Neural cell (in vitro differentiated cells): ENCODE data around the gene RPRD1A. TPM values are rescaled to one million over a fixed set of nuclear protein-coding genes. Genes with fewer than 3 reads are reported as not detected.

ENCODE experiments used
- H2AFZ ChIP-seq: fragments of 200-600, 300-800 bp; sonication (generic), shearing (Covaris generic); 2 replicates; pipeline ENCODE4 v1.6.0; 2014; ENCODE audit warnings: low read depth, mild to moderate bottlenecking, antibody characterized with exemption, low read length, moderate library complexity
- H3F3A ChIP-seq: fragments of 200-600 bp; shearing (Covaris generic); 2 replicates; pipeline ENCODE4 v1.6.1; 2016; ENCODE audit warnings: mild to moderate bottlenecking, moderate library complexity, mixed read lengths, antibody characterized with exemption, low read length; ENCODE audit not compliant: insufficient read depth, poor library complexity, severe bottlenecking
- H3K27ac ChIP-seq: fragments of 200-600, 300-800 bp; sonication (generic), shearing (Covaris generic); 2 replicates; pipeline ENCODE4 v1.5.1; 2014; ENCODE audit warnings: mild to moderate bottlenecking, low read length, moderate library complexity
- H3K27me3 ChIP-seq: fragments of 300-800, 200-600 bp; sonication (generic), shearing (Covaris generic); 2 replicates; pipeline ENCODE4 v1.6.0; 2014; ENCODE audit warnings: mild to moderate bottlenecking, low read depth, low read length, moderate library complexity; ENCODE audit not compliant: insufficient read depth
- H3K36me3 ChIP-seq: fragments of 300-800, 200-600 bp; sonication (generic), shearing (Covaris generic); 2 replicates; pipeline ENCODE4 v1.5.1; 2014; ENCODE audit warnings: mild to moderate bottlenecking, antibody characterized with exemption, low read length, moderate library complexity; ENCODE audit not compliant: insufficient read depth
- H3K4me2 ChIP-seq: fragments of 300-800, 200-600 bp; sonication (generic), shearing (Covaris generic); 2 replicates; pipeline ENCODE4 v1.6.0; 2014; ENCODE audit warnings: mild to moderate bottlenecking, low read length
- H3K4me3 ChIP-seq: fragments of 300-800, 200-600 bp; sonication (generic), shearing (Covaris generic); 2 replicates; pipeline ENCODE4 v1.5.1; 2014; ENCODE audit warnings: mild to moderate bottlenecking, low read length, moderate library complexity
- H3K79me2 ChIP-seq: fragments of 200-600 bp; shearing (Covaris generic); replicated peaks from 2 replicates; pipeline ENCODE4 v1.6.0; 2014; ENCODE audit warnings: mild to moderate bottlenecking, low read length, moderate library complexity; ENCODE audit not compliant: insufficient read depth
- H3K9ac ChIP-seq: fragments of 300-800, 200-600 bp; sonication (generic), shearing (Covaris generic); 2 replicates; pipeline ENCODE4 v1.6.1; 2016; ENCODE audit warnings: mild to moderate bottlenecking, low read length, mixed read lengths
- H3K9me2 ChIP-seq: fragments of 200-600 bp; shearing (Covaris generic); 2 replicates; pipeline ENCODE4 v1.6.1; 2016; ENCODE audit warnings: mild to moderate bottlenecking, low read length, mixed read lengths; ENCODE audit not compliant: insufficient read depth
- H3K9me3 ChIP-seq: fragments of 200-600, 300-800 bp; sonication (generic), shearing (Covaris generic); 2 replicates; pipeline ENCODE4 v1.6.1; 2016; ENCODE audit warnings: mild to moderate bottlenecking, mixed run types, low read length, moderate library complexity, mixed read lengths
- H4K20me1 ChIP-seq: fragments of 200-600 bp; shearing (Covaris generic); 2 replicates; pipeline ENCODE4 v1.6.1; 2016; ENCODE audit warnings: mild to moderate bottlenecking, mixed run types; ENCODE audit not compliant: insufficient read depth
- CTCF ChIP-seq: fragments of 450-650 bp; IDR thresholded peaks from 2 replicates; pipeline ENCODE4 v1.5.1; 2014; ENCODE audit warnings: antibody characterized with exemption, mild to moderate bottlenecking, moderate library complexity; ENCODE audit not compliant: poor library complexity, severe bottlenecking
- EP300 ChIP-seq: fragments of 450-650 bp; conservative IDR thresholded peaks from 2 replicates; pipeline ENCODE4 v1.6.1; 2014; ENCODE audit warnings: antibody characterized with exemption, mild to moderate bottlenecking, moderate library complexity; ENCODE audit not compliant: poor library complexity, severe bottlenecking
- EZH2 ChIP-seq: fragments of 200-600, 300-800 bp; shearing (Covaris generic), sonication (generic); IDR thresholded peaks from 2 replicates; pipeline ENCODE4 v1.6.1; 2014; ENCODE audit warnings: antibody characterized with exemption, low read length, borderline replicate concordance, mild to moderate bottlenecking; ENCODE audit not compliant: insufficient read depth, poor library complexity, severe bottlenecking
- MXI1 ChIP-seq: fragments of 450-650 bp; conservative IDR thresholded peaks from 2 replicates; pipeline ENCODE4 v1.6.1; 2014; ENCODE audit warnings: antibody characterized with exemption, mild to moderate bottlenecking; ENCODE audit not compliant: poor library complexity, severe bottlenecking
- POLR2AphosphoS5 ChIP-seq: IDR thresholded peaks from 2 replicates; pipeline ENCODE4 v1.6.1; 2012
- RAD21 ChIP-seq: fragments of 450-650 bp; conservative IDR thresholded peaks from 2 replicates; pipeline ENCODE4 v1.6.1; 2014; ENCODE audit warnings: antibody characterized with exemption, mild to moderate bottlenecking, moderate library complexity
- REST ChIP-seq: IDR thresholded peaks from 2 replicates; pipeline ENCODE4 v1.6.1; 2012; ENCODE audit warnings: borderline replicate concordance
- SMC3 ChIP-seq: fragments of 450-650 bp; conservative IDR thresholded peaks from 2 replicates; pipeline ENCODE4 v1.6.1; 2014; ENCODE audit warnings: antibody characterized with exemption, mild to moderate bottlenecking, moderate library complexity; ENCODE audit not compliant: poor library complexity
- TAF1 ChIP-seq: IDR thresholded peaks from 2 replicates; pipeline ENCODE4 v1.6.1; 2012; ENCODE audit warnings: low read depth
- polyA plus RNA-seq: library from polyadenylated mRNA; depleted of rRNA; stranded (reverse); fragments of >200 nt; gene quantifications from 2 replicates; pipeline ENCODE4 v1.2.3, GENCODE V29; 2014

Gene RPRD1A
- polyA plus RNA-seq, 1 donor from 2014 or later = 129 TPM

DNA sequence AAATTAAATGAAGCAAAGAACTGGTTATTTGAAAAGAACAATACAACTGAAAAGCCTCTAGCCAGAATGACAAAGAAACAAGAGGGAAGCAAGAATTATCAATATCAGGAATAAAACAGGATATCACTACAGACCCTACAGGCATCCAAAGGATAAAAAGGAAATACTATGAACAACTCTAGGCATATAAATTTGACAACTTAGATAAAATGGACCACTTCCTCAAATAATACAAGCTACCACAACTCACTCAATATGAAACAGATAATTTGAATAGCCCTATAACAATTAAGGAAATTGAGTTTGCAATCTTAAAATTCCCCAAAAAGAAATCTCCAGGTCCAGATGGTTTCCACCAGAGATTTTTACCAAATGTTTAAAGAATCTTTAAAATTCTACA is 19.8 kb downstream of the RPRD1A start:
- no peak overlapping the region for H3K27ac ChIP-seq
- H3K4me3 ChIP-seq = no peak overlapping the region
- no peak overlapping the region for H2AFZ ChIP-seq
- H3K79me2 ChIP-seq = peaks cover 92% of the 10 kb centered on the region
- no peaks in the 10 kb centered on the region for H4K20me1 ChIP-seq
- TF ChIP-seq MXI1 = no peak
- TF ChIP-seq EP300 = no peak
- no peak for TF ChIP-seq EZH2
- no peak for TF ChIP-seq POLR2AphosphoS5
- no peak for TF ChIP-seq SMC3
- no peak for TF ChIP-seq REST
- TF ChIP-seq TAF1 = no peak
- TF ChIP-seq CTCF = no peak
- TF ChIP-seq RAD21 = no peak
- H3K27me3 ChIP-seq = no peaks in the 10 kb centered on the region
- H3K4me2 ChIP-seq = no peak overlapping the region
- H3K9ac ChIP-seq = no peak overlapping the region
- no peaks in the 10 kb centered on the region for H3K36me3 ChIP-seq
- H3F3A ChIP-seq = no peaks in the 10 kb centered on the region
- no peaks in the 10 kb centered on the region for H3K9me3 ChIP-seq
- no peaks in the 10 kb centered on the region for H3K9me2 ChIP-seq

- no peaks in the 10 kb centered on the region for H3K36me3 ChIP-seq
- H3K27me3 ChIP-seq = no peaks in the 10 kb centered on the region
- H3K79me2 ChIP-seq = peaks cover 92% of the 10 kb centered on the region
- TF ChIP-seq EZH2 (no peak), RAD21 (no peak), TAF1 (no peak), SMC3 (no peak), POLR2AphosphoS5 (no peak), EP300 (no peak), CTCF (no peak), MXI1 (no peak), REST (no peak)
- H4K20me1 ChIP-seq = no peaks in the 10 kb centered on the region
- H2AFZ ChIP-seq = no peak overlapping the region
- H3K9me2 ChIP-seq = no peaks in the 10 kb centered on the region
- no peaks in the 10 kb centered on the region for H3K9me3 ChIP-seq
- H3K27ac ChIP-seq = no peak overlapping the region
- no peak overlapping the region for H3K4me2 ChIP-seq
- no peaks in the 10 kb centered on the region for H3F3A ChIP-seq
- H3K4me3 ChIP-seq = no peak overlapping the region
- H3K9ac ChIP-seq = no peak overlapping the region
Measured at GRCh38 chr18:36046898-36047297, 20.5 kb downstream of the RPRD1A start.
